Measurements from ENCODE around the gene LATS2.

Gene LATS2

DNA sequence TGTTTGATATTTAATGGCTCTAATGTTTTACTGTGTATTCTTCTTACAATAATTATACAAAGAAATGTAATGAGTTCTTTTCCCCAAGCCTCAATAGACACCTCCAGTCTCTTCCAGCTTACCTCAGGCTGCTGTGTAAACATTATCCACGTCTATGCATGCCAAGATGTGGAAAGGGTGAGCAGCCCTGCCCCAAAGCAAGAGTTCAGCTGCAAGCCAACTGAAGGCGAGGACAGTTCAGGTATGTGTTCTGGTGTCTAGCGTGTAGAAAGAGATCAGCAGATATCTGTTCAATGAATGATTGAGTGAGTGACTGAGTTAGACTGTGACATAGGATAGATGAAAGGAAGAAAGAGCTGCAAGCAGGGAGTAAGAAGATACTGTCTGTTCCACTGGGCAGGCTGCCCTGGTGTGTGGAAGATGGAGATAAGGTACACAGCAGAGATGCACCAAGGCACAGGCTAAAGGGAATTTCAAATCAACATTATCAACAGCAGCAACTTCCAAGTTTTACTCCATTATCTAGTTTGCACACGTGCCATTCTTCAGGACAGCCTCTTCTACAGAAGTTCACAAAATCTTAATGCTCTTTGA is 66.0 kb downstream of the LATS2 start:
- no peak for TF ChIP-seq CTCF (IDR thresholded peaks at IDR 0.05; ENCODE audit: borderline replicate concordance, insufficient read depth, low read depth, low read length)
- H3K4me3 ChIP-seq (ENCODE audit: low read depth, low read length), result no peak overlapping the region

- no peak for TF ChIP-seq CTCF (IDR thresholded peaks at IDR 0.05; ENCODE audit: borderline replicate concordance, insufficient read depth, low read depth, low read length)
Measured at GRCh38 chr13:20994441-20994821, 67.0 kb downstream of the LATS2 start.

GRCh38 chr13:20993661-20994440 is 67.5 kb downstream of the LATS2 start:
- H3K4me3 ChIP-seq (ENCODE audit: low read depth, low read length), result no peak overlapping the region

More at GRCh38 chr13:20994441-20994821, 67.0 kb downstream of the LATS2 start:
- H3K4me3 ChIP-seq (ENCODE audit: low read depth, low read length), result no peak overlapping the region

DNA sequence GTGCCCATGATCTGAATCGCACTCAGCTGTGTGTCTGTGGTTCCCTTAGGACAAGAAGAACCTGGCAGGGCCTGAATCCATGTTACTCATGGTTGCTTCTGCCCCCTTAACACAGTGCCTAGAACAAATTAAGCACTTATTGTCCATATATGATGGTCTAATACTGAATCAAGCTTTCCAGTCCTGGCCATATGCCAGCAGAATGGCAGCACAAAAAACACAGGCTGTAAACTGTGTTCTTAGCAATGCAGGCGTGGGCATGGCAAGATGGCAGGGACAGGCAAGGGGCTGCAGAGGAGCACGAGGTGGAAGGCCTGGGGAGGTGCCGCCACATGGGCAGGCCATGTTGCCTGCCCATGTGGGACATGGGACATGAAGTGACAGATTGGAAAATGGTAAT is 68.2 kb downstream of the LATS2 start:
- TF ChIP-seq CTCF (IDR thresholded peaks at IDR 0.05; ENCODE audit: borderline replicate concordance, insufficient read depth, low read depth, low read length), result no peak
- H3K4me3 ChIP-seq (ENCODE audit: low read depth, low read length), result no peak overlapping the region

More at GRCh38 chr13:20993661-20994440, 67.5 kb downstream of the LATS2 start:
- TF ChIP-seq CTCF (IDR thresholded peaks at IDR 0.05; ENCODE audit: borderline replicate concordance, insufficient read depth, low read depth, low read length), result no peak

- TF ChIP-seq CTCF (IDR thresholded peaks at IDR 0.05; ENCODE audit: borderline replicate concordance, insufficient read depth, low read depth, low read length), result no peak
- H3K4me3 ChIP-seq (ENCODE audit: low read depth, low read length), result no peak overlapping the region
Measured at GRCh38 chr13:20991741-20992520, 69.5 kb downstream of the LATS2 start.

GRCh38 chr13:20990910-20991525 is 70.4 kb downstream of the LATS2 start:
- no peak overlapping the region for H3K4me3 ChIP-seq (ENCODE audit: low read depth, low read length)
- TF ChIP-seq CTCF (IDR thresholded peaks at IDR 0.05; ENCODE audit: borderline replicate concordance, insufficient read depth, low read depth, low read length), result no peak
